Nephron progenitor cell (in vitro differentiated cells): ENCODE data around the gene C9.
"Not testable (repeated sequence)": the region's sequence is repeated elsewhere in the genome, so short reads cannot be mapped to it uniquely, and the experiment has no call there.

Experiments used
- DNase-seq: peaks from one replicate; pipeline ENCODE4 v3.0.0; 2021
- H3K27ac Mint-ChIP-seq: 2 replicates; pipeline ENCODE4 v1.8.0; 2021; ENCODE audit warnings: mild to moderate bottlenecking, moderate library complexity, mixed read lengths
- H3K27me3 Mint-ChIP-seq: 2 replicates; pipeline ENCODE4 v1.8.0; 2021; ENCODE audit warnings: mild to moderate bottlenecking, low read depth, mixed read lengths; ENCODE audit not compliant: poor library complexity
- H3K36me3 Mint-ChIP-seq: 2 replicates; pipeline ENCODE4 v1.8.0; 2021; ENCODE audit warnings: low read depth, mixed read lengths
- H3K4me1 Mint-ChIP-seq: 2 replicates; pipeline ENCODE4 v1.8.0; 2021; ENCODE audit warnings: mixed read lengths
- H3K4me3 Mint-ChIP-seq: 2 replicates; pipeline ENCODE4 v1.8.0; 2021; ENCODE audit warnings: mild to moderate bottlenecking, moderate library complexity, mixed read lengths
- H3K9me3 Mint-ChIP-seq: 2 replicates; pipeline ENCODE4 v1.8.0; 2021; ENCODE audit warnings: mild to moderate bottlenecking, moderate library complexity, mixed read lengths
- TF ChIP-seq, protein P1 (sequence below): fragments of 200-600 bp; sonication (generic); IDR thresholded peaks from 2 replicates; pipeline ENCODE4 v1.5.0; 2021; ENCODE audit warnings: antibody characterized with exemption

C9 gene

DNA sequence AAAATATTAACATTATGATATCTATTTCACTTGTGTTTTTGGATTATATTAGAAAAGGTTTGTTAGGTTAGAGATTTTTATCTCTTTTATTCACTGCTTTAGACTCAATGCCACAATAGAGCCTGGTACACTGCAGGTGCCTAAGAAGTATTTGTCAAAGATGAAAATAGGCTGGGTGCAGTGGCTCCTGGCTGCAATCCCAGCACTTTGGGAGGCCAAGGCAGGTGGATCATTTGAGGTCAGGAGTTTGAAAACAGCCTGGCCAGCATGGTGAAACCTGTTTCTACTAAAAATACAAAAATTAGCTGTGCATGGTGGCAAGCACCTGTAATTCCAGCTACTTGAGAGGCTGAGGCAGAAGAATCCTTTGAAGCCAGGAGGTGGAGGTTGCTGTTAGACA, 64.3 kb downstream of the C9 start:
- H3K27ac Mint-ChIP-seq: no peak overlapping the region
- no peak for DNase-seq
- H3K4me3 Mint-ChIP-seq: no peak overlapping the region
- H3K36me3 Mint-ChIP-seq: no peaks in the 10 kb centered on the region
- no peaks in the 10 kb centered on the region for H3K27me3 Mint-ChIP-seq
- peaks cover 20% of the 10 kb centered on the region for H3K9me3 Mint-ChIP-seq
- TF ChIP-seq, protein P1, sequence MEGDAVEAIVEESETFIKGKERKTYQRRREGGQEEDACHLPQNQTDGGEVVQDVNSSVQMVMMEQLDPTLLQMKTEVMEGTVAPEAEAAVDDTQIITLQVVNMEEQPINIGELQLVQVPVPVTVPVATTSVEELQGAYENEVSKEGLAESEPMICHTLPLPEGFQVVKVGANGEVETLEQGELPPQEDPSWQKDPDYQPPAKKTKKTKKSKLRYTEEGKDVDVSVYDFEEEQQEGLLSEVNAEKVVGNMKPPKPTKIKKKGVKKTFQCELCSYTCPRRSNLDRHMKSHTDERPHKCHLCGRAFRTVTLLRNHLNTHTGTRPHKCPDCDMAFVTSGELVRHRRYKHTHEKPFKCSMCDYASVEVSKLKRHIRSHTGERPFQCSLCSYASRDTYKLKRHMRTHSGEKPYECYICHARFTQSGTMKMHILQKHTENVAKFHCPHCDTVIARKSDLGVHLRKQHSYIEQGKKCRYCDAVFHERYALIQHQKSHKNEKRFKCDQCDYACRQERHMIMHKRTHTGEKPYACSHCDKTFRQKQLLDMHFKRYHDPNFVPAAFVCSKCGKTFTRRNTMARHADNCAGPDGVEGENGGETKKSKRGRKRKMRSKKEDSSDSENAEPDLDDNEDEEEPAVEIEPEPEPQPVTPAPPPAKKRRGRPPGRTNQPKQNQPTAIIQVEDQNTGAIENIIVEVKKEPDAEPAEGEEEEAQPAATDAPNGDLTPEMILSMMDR: no peak
- H3K4me1 Mint-ChIP-seq: no peaks in the 10 kb centered on the region

DNA sequence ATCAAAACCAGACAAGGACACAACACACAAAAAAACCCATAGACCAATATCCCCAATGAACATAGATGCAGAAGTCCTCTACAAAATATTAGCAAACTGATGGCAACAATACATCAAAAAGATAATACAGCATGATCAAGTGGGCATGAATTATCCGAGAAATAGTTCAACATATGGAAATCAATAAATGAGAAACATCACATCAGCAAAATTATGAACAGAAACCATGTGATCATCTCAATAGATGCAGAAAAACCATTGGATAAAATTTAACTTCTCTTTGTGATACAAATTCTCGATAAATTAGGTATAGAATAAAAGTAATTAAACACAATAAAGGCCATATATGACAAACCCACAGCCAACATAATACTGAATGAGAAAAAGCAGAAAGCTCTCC, 69.6 kb downstream of the C9 start:
- no peaks in the 10 kb centered on the region for H3K27me3 Mint-ChIP-seq
- H3K9me3 Mint-ChIP-seq: peaks cover 28% of the 10 kb centered on the region
- no peak overlapping the region for H3K4me3 Mint-ChIP-seq
- TF ChIP-seq, protein P1: no peak
- no peak overlapping the region for H3K27ac Mint-ChIP-seq
- no peaks in the 10 kb centered on the region for H3K4me1 Mint-ChIP-seq
- DNase-seq: no peak
- H3K36me3 Mint-ChIP-seq: no peaks in the 10 kb centered on the region

DNA sequence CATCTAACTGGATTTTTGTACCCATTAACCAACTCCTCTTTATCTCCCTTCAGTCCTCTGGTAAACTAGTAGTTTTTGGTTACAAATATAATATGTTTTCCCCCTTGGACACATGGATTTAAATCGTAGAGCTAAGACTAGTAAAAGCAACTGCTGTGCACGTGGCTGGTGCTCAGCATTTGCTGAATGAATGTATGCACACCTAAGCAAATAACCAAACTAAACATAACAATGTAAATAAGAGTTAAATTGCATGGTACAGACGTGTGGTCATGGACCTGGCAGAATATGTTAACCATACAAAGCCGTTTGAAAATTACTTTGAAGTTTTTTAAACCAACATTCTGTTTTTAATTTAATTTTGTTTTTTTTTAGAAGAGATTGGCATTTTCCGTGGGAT, 79.7 kb downstream of the C9 start:
- Mint-ChIP-seq H3K27ac (no peak overlapping the region), H3K4me3 (no peak overlapping the region), H3K27me3 (no peaks in the 10 kb centered on the region), H3K4me1 (no peaks in the 10 kb centered on the region), H3K9me3 (peaks cover 25% of the 10 kb centered on the region), H3K36me3 (peaks cover 4% of the 10 kb centered on the region)
- TF ChIP-seq, protein P1: no peak
- DNase-seq: no peak

DNA sequence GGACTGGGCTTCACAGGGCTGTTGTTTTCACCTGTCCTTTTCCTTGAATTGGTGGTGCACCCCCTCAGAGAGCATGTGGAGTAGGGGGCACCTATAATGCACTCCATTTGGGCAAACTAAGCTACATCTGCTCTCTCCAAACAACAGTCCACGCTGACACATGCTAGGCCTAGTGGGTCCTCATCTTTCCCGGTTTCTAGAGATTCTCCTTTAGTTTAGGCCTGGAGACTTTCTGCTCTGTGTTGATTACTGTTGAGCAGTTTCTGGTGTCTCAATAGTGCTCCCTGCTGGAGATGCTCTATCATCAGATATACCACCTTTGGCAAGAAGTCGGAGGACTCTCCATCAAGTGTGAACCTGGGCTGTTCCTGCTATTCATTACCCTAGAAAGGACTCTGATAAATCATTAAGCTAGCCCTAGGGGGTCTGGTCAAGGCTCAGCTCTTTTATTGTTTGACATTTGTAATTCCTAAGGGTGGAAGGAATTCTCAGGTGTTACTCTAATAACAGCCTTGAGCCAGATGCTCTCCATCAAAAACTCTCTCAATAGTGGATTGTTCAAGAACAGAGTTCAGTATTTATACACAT, 81.0 kb downstream of the C9 start:
- Mint-ChIP-seq H3K9me3 (peaks cover 34% of the 10 kb centered on the region), H3K27ac (no peak overlapping the region), H3K36me3 (peaks cover 4% of the 10 kb centered on the region), H3K4me3 (no peak overlapping the region), H3K4me1 (no peaks in the 10 kb centered on the region), H3K27me3 (no peaks in the 10 kb centered on the region)
- TF ChIP-seq, protein P1: peak; percentile 44
- DNase-seq: peak; percentile 12

DNA sequence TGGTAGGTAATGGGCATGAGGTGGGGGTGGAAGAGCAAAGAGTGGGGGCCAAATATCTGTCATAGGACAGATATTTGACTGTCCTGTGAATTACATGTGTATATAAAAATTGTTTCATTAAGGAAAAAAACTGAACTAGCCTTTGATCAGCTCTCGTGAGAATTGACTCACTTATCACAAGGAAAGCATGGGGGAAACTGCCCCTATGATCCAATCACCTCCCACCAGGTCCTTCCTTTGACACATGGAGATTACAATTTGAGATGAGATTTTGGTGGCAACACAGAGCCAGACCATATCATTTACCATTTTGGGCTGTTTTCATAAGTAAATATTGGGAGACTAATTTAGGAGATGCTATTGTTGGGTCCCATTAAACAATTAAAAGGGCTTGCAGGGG, 81.7 kb downstream of the C9 start:
- H3K27me3 Mint-ChIP-seq: no peaks in the 10 kb centered on the region
- peaks cover 4% of the 10 kb centered on the region for H3K36me3 Mint-ChIP-seq
- no peak overlapping the region for H3K4me3 Mint-ChIP-seq
- TF ChIP-seq, protein P1: no peak
- no peaks in the 10 kb centered on the region for H3K4me1 Mint-ChIP-seq
- H3K9me3 Mint-ChIP-seq: peaks cover 38% of the 10 kb centered on the region
- no peak overlapping the region for H3K27ac Mint-ChIP-seq
- DNase-seq: no peak

DNA sequence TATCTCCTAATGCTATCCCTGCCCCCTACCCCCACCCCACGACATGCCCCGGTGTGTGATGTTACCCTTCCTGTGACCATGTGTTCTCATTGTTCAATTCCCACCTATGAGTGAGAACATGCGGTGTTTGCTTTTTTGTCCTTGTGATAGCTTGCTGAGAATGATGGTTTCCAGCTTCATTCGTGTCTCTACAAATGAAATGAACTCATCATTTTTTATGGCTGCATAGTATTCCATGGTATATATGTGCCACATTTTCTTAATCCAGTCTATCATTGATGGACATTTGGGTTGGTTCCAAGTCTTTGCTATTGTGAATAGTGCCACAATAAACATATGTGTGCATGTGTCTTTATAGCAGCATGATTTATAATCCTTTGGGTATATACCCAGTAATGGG, 88.4 kb downstream of the C9 start:
- not testable (repeated sequence) for H3K27me3 Mint-ChIP-seq, H3K4me3 Mint-ChIP-seq, H3K4me1 Mint-ChIP-seq, H3K36me3 Mint-ChIP-seq, H3K27ac Mint-ChIP-seq, DNase-seq
- peaks cover 32% of the 10 kb centered on the region for H3K9me3 Mint-ChIP-seq
